PC-9 (cell line): ENCODE measurements around the gene GIPC3. TPM values are rescaled to one million over a fixed set of nuclear protein-coding genes. Genes with fewer than 3 reads are reported as not detected.
"Not testable (repeated sequence)": the region's sequence is repeated elsewhere in the genome, so short reads cannot be mapped to it uniquely, and the experiment has no call there.

ENCODE experiments used
- BruUV-seq: library from RNA; stranded (reverse); fragments of 400-500 nt; replicated peaks from 2 replicates; lab custom pipeline; 2021; lab: Mats Ljungman, UMichigan
- CTCF ChIA-PET: fragments of 300-600 bp; sonication (Branson Sonifier 250); formaldehyde crosslinking; loops from one replicate; lab custom pipeline; 2022; ENCODE audit warnings: antibody characterized with exemption; lab: Charles Lee
- POLR2A ChIA-PET: fragments of 300-600 bp; sonication (Branson Sonifier 250); formaldehyde crosslinking; loops from one replicate; lab custom pipeline; 2022; ENCODE audit warnings: antibody characterized with exemption; ENCODE audit not compliant: unreplicated experiment; lab: Charles Lee
- DNase-seq, 2 experiments: peaks; one replicate each; pipeline versions ENCODE4 v3.0.0 to v3.0.0-alpha.2; 2015 to 2022; ENCODE audit warnings: mixed read lengths in 1 of 2
- H2AFZ ChIP-seq: fragments of 200-600 bp; sonication (generic); 2 replicates; pipeline ENCODE4 v1.8.1; 2017; ENCODE audit warnings: antibody characterized with exemption
- H3F3A ChIP-seq: fragments of 200-600 bp; sonication (generic); 2 replicates; pipeline ENCODE4 v1.8.1; 2017; ENCODE audit warnings: antibody characterized with exemption, mild to moderate bottlenecking, low read depth; ENCODE audit not compliant: insufficient read depth
- H3K27ac ChIP-seq: fragments of 200-600 bp; sonication (generic); 2 replicates; pipeline ENCODE4 v1.6.1; 2016; ENCODE audit warnings: mixed run types
- H3K27me3 ChIP-seq: fragments of 200-600 bp; sonication (generic); 2 replicates; pipeline ENCODE4 v1.6.1; 2016; ENCODE audit warnings: low read depth, mixed run types; ENCODE audit not compliant: insufficient read depth
- H3K36me3 ChIP-seq: fragments of 200-600 bp; sonication (generic); 2 replicates; pipeline ENCODE4 v1.6.1; 2016; ENCODE audit warnings: low read depth, mixed run types
- H3K4me1 ChIP-seq: fragments of 200-600 bp; sonication (generic); replicated peaks from 2 replicates; pipeline ENCODE4 v1.6.1; 2016; ENCODE audit warnings: mixed run types; ENCODE audit not compliant: insufficient read depth
- H3K4me2 ChIP-seq: fragments of 200-600 bp; sonication (generic); 2 replicates; pipeline ENCODE4 v1.6.1; 2017; ENCODE audit warnings: mixed run types
- H3K4me3 ChIP-seq: fragments of 200-600 bp; sonication (generic); 2 replicates; pipeline ENCODE4 v1.6.1; 2016; ENCODE audit warnings: mixed run types
- H3K79me2 ChIP-seq: fragments of 200-600 bp; sonication (generic); 2 replicates; pipeline ENCODE4 v1.6.1; 2017; ENCODE audit warnings: low read depth, mixed run types
- H3K9me2 ChIP-seq: fragments of 200-600 bp; sonication (generic); 2 replicates; pipeline ENCODE4 v1.8.1; 2017; ENCODE audit warnings: mild to moderate bottlenecking; ENCODE audit not compliant: insufficient read depth
- H3K9me3 ChIP-seq: fragments of 200-600 bp; sonication (generic); 2 replicates; pipeline ENCODE4 v1.8.1; 2016; ENCODE audit warnings: low read depth; ENCODE audit not compliant: insufficient read depth
- H4K20me1 ChIP-seq: fragments of 200-600 bp; sonication (generic); 2 replicates; pipeline ENCODE4 v1.8.1; 2017; ENCODE audit not compliant: insufficient read depth
- EZH2 ChIP-seq: fragments of 200-600 bp; sonication (generic); IDR thresholded peaks from 2 replicates; pipeline ENCODE4 v1.8.0; 2017; ENCODE audit warnings: antibody characterized with exemption, low read depth
- intact Hi-C: fragments of 100-400 bp; cut with micrococcal nuclease; formaldehyde crosslinking; loops from one replicate; pipeline ENCODE4 v1.10.0; 2022; ENCODE audit not compliant: unreplicated experiment
- total RNA-seq: library from RNA; stranded (reverse); gene quantifications from 2 replicates; pipeline ENCODE4 v1.2.3, GENCODE V29; 2021
- TF ChIP-seq, protein P1 (sequence below): fragments of 200-600 bp; sonication (generic); conservative IDR thresholded peaks from 2 replicates; pipeline ENCODE4 v1.6.1; 2017; ENCODE audit warnings: mixed run types, antibody characterized with exemption, mild to moderate bottlenecking, moderate library complexity

Gene GIPC3
- total RNA-seq, 1 experiment from 2014 or later = not detected

- intact Hi-C loops = loop anchor here (5.0 kb wide), 1 partner anchor 70 kb away; the partner anchor contains the start of gene CACTIN
- H3K79me2 ChIP-seq = peaks cover 22% of the 10 kb centered on the region
- H3K36me3 ChIP-seq = no peaks in the 10 kb centered on the region
- peak within 1 kb of the TSS; percentile 85 for H2AFZ ChIP-seq
- peak within 1 kb of the TSS; percentile 74 for H3K27ac ChIP-seq
- POLR2A ChIA-PET = interaction anchor here (0.7 to 0.9 kb wide), 2 partner anchors 16 to 23 kb away, joined by 4 to 9 read pairs; no protein-coding TSS in a partner anchor
- DNase-seq = peak; percentile 83 to 88
- H3K27me3 ChIP-seq = no peaks in the 10 kb centered on the region
- H3K4me3 ChIP-seq = peak within 1 kb of the TSS; percentile 63
- H3K4me1 ChIP-seq = peaks cover 21% of the 10 kb centered on the region; the same call in 1 of the 2 replicates
- H3K9me2 ChIP-seq = no peaks in the 10 kb centered on the region
- no peak for TF ChIP-seq EZH2
- TF ChIP-seq, protein P1, sequence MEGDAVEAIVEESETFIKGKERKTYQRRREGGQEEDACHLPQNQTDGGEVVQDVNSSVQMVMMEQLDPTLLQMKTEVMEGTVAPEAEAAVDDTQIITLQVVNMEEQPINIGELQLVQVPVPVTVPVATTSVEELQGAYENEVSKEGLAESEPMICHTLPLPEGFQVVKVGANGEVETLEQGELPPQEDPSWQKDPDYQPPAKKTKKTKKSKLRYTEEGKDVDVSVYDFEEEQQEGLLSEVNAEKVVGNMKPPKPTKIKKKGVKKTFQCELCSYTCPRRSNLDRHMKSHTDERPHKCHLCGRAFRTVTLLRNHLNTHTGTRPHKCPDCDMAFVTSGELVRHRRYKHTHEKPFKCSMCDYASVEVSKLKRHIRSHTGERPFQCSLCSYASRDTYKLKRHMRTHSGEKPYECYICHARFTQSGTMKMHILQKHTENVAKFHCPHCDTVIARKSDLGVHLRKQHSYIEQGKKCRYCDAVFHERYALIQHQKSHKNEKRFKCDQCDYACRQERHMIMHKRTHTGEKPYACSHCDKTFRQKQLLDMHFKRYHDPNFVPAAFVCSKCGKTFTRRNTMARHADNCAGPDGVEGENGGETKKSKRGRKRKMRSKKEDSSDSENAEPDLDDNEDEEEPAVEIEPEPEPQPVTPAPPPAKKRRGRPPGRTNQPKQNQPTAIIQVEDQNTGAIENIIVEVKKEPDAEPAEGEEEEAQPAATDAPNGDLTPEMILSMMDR = no peak
- no TSS peak for BruUV-seq
- peaks cover 13% of the 10 kb centered on the region for H3F3A ChIP-seq
- CTCF ChIA-PET = no interaction called here
- H3K4me2 ChIP-seq = peak within 1 kb of the TSS; percentile 81
- peaks cover 12% of the 10 kb centered on the region for H4K20me1 ChIP-seq
- H3K9me3 ChIP-seq = no peaks in the 10 kb centered on the region
These were observed 27.6 kb upstream of the GIPC3 start, which contains the start of gene MFSD12 for GRCh38 chr19:3557461-3558248. Gene MFSD12 (minus strand): TSS chr19:3557586. CDS start chr19:3557403, 183 bp downstream.

- H3F3A ChIP-seq = peaks cover 11% of the 10 kb centered on the region; the same call in 1 of the 2 replicates
- H3K36me3 ChIP-seq = no peaks in the 10 kb centered on the region
- no peak overlapping the region for H3K4me2 ChIP-seq
- no peaks in the 10 kb centered on the region for H3K79me2 ChIP-seq
- ChIA-PET CTCF (no interaction called here), POLR2A (no interaction called here)
- H4K20me1 ChIP-seq = no peaks in the 10 kb centered on the region
- intact Hi-C loops = no loop called here
- no peaks in the 10 kb centered on the region for H3K27me3 ChIP-seq
- no peak overlapping the region for H3K4me3 ChIP-seq
- H3K4me1 ChIP-seq = 0 out of 2 replicates have a peak, but pooled peaks cover 12% of the 10 kb centered on the region
- BruUV-seq = no TSS peak
- no peak overlapping the region for H2AFZ ChIP-seq
- TF ChIP-seq, protein P1 = no peak
- no peak for TF ChIP-seq EZH2
- no peak for DNase-seq
- H3K9me2 ChIP-seq = no peaks in the 10 kb centered on the region
- no peaks in the 10 kb centered on the region for H3K9me3 ChIP-seq
- H3K27ac ChIP-seq = peak overlapping the region; percentile 96; the same call in 1 of the 2 replicates
These were observed 21.4 kb upstream of the GIPC3 start for GRCh38 chr19:3563709-3564524.

GRCh38 chr19:3565139-3565538 lies 20.1 kb upstream of the GIPC3 start:
- H4K20me1 ChIP-seq = no peaks in the 10 kb centered on the region
- ChIA-PET CTCF (interaction anchor here (0.7 kb wide), 1 partner anchor 406 kb away, joined by 4 read pairs; the partner anchor contains the start of gene DAPK3), POLR2A (no interaction called here)
- no peak overlapping the region for H3K4me2 ChIP-seq
- no TSS peak for BruUV-seq
- H3K4me1 ChIP-seq = 0 out of 2 replicates have a peak, but pooled peaks cover 12% of the 10 kb centered on the region
- H3K27me3 ChIP-seq = no peaks in the 10 kb centered on the region
- no peaks in the 10 kb centered on the region for H3K9me2 ChIP-seq
- no peak overlapping the region for H2AFZ ChIP-seq
- H3K4me3 ChIP-seq = no peak overlapping the region
- intact Hi-C loops = no loop called here
- no peak for TF ChIP-seq EZH2
- TF ChIP-seq, protein P1 = no peak
- H3K79me2 ChIP-seq = no peaks in the 10 kb centered on the region
- no peaks in the 10 kb centered on the region for H3K36me3 ChIP-seq
- peaks cover 11% of the 10 kb centered on the region; the same call in 1 of the 2 replicates for H3F3A ChIP-seq
- DNase-seq = peak; percentile 59 to 75
- H3K27ac ChIP-seq = no peak overlapping the region
- no peaks in the 10 kb centered on the region for H3K9me3 ChIP-seq

- H2AFZ ChIP-seq, H3K27ac ChIP-seq, intact Hi-C loops: not testable (repeated sequence)
These were observed 15.2 kb upstream of the GIPC3 start for GRCh38 chr19:3570042-3570441.

More at GRCh38 chr19:3570042-3570441, 15.2 kb upstream of the GIPC3 start:
- CTCF ChIA-PET, H3K36me3 ChIP-seq, BruUV-seq, H3K4me3 ChIP-seq, H3K27me3 ChIP-seq, H4K20me1 ChIP-seq, H3K9me2 ChIP-seq, POLR2A ChIA-PET, H3K9me3 ChIP-seq, H3F3A ChIP-seq, H3K79me2 ChIP-seq, H3K4me1 ChIP-seq, H3K4me2 ChIP-seq, DNase-seq: not testable (repeated sequence)
